AG09309 (cell line): Measurements from ENCODE around the gene PTCH1.

Source experiments
- DNase-seq: peaks from one replicate; pipeline ENCODE4 v3.0.0-alpha.2; 2010; ENCODE audit warnings: low read depth
- H3K4me3 ChIP-seq: 2 replicates; pipeline ENCODE4 v1.5.1; 2011; ENCODE audit warnings: mild to moderate bottlenecking, low read depth, low read length, moderate library complexity; ENCODE audit not compliant: control insufficient read depth
- CTCF ChIP-seq: IDR thresholded peaks from 2 replicates; pipeline ENCODE4 v1.5.1; 2011; ENCODE audit warnings: mild to moderate bottlenecking, low read depth, low read length, inconsistent platforms; ENCODE audit not compliant: insufficient read depth, control insufficient read depth; ENCODE audit errors: missing control alignments

Gene PTCH1

GRCh38 chr9:95508968-95509850 is 7.6 kb downstream of the PTCH1 start:
- H3K4me3 ChIP-seq = peak overlapping the region; percentile 83
- no peak for TF ChIP-seq CTCF
- DNase-seq = peak; percentile 58

- no peak for DNase-seq
- peak overlapping the region; percentile 83 for H3K4me3 ChIP-seq
- no peak for TF ChIP-seq CTCF
Observed at GRCh38 chr9:95508242-95508967, 8.4 kb downstream of the PTCH1 start.

GRCh38 chr9:95507464-95508241 is 9.1 kb downstream of the PTCH1 start:
- peak overlapping the region; percentile 83 for H3K4me3 ChIP-seq
- no peak for TF ChIP-seq CTCF
- no peak for DNase-seq

GRCh38 chr9:95506678-95507463 is 9.9 kb downstream of the PTCH1 start:
- DNase-seq = no peak
- TF ChIP-seq CTCF = no peak
- H3K4me3 ChIP-seq = peak overlapping the region; percentile 83

- no peak for DNase-seq
- no peak for TF ChIP-seq CTCF
- H3K4me3 ChIP-seq = peak overlapping the region; percentile 83
Observed at GRCh38 chr9:95506428-95506677, 10.4 kb downstream of the PTCH1 start.
